HG03060 (cell line): ENCODE results near the gene SPX.

Experiments used
- ATAC-seq: cut with Tn5 transposase; IDR thresholded peaks from one replicate; pipeline ENCODE4 v1.9.1; 2021; ENCODE audit warnings: low read depth, moderate number of reproducible peaks; ENCODE audit not compliant: unreplicated experiment

SPX gene

DNA sequence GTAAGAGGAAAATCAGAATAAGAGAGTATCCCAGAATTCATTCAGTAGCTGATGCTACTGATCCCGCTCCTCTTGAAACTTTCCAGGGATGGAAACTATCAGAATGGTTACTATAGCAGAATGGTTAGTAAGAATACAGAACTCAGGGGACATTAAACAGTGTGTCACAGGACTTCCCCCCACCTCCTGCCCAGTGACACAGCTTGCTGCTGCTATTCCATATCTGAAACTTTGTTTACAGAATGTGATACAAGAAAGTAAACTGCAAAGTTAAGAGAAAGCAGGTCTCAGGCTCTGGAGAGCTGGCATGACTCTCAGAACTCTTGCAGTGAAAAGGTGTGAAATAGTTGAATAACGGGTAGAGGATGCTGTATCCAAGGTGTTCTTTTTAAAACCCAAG, 3.4 kb downstream of the SPX start:
- no peak for ATAC-seq

DNA sequence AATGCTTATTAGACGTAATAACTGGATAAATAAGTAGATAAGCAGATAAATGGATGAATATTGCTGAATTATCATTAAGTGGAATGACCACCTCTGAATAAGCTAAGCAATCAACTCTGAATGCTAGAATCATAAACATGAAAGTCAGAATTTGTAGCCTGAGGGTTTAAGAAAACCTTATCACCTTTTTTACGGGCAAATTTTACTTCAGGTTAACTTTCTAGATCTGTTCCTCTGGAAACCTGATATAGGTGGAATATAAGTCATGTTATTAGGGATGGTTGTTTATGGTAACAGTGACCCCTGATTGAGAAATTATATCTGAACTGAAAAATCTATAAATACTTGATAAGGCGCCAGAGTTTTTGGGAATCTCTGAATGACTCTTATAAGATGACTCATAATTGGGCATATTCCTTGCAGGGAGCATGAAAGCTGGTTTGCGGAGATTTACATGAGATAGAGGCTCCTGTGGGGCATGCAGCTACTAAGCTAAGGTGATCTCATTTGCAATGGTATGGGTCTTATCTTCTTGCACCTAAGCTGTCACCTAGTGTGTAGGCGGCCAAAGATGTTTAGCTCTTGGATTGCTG, 12.1 kb downstream of the SPX start:
- no peak for ATAC-seq

DNA sequence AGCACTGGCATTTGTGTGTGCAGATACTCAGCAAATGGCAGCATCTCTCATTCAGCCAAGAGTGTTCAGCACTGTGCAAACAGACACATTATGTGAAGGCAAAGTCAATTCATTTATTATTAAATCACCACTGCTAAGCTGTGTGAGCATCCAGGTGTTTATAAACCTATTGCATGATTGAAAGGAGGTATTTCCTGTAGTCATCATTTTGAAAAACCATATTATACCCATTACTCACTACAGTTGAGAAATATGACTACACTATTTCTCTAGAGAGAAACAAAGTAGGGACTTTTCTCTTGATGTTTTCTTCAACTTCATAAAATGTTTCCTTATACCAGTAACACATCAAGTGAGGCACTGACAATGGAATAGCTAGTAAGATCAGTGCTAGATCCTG, 13.7 kb downstream of the SPX start:
- ATAC-seq, result no peak

DNA sequence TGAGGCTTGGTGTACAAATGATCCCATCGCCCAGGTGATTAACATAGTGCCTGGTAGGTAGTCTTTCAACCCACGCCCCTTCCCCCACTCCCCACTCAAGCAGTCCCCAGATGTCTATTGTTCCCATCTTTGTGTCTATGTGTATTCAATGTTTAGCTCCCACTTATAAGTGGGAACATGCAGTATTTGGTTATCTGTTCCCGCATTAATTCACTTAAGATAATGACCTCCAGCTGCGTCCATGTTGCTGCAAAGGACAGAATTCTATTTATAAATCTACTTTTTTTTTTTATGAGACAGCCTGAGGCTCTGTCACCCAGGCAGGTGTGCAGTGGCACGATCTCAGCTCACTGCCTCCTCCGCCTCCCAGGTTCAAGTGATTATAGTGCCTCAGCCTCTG, 15.7 kb downstream of the SPX start:
- no peak for ATAC-seq

DNA sequence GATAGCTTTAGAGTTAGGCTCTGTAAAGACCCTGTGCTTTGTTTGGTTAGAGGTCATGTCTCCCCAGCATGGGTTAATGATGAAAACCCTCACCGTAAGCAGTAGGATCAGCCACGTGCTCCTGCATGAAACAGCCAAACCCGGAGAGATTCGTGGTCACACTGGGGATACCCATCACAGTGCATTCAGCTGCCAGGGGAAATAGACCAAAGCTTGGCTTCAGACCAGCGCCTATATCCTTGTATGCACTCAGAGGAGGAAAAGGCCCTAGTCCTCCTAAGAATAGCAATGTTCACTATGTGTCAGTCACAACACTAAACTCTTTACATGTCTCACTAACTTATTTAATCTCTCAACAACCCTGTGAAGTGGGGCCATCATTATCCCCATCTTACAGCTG, 16.3 kb downstream of the SPX start:
- ATAC-seq, result no peak

DNA sequence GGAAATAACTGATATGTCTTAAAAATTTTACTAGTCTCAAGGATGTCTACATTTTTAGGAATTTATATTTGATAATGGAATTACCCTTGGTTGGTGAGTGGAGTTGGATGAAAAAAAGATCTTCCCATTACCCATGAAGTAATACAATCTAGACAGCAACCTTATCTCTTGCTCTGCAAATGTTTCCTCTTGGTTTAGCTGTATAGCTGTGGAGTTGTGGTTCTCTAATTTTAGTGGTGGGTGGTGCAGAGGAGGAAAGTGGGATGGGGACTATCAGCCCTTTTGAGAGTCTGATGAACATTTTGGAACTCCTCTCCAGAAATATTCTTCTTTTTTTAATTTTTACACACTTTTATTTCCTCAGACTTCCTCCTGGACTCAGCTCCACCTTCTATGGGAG, 17.1 kb downstream of the SPX start:
- no peak for ATAC-seq

DNA sequence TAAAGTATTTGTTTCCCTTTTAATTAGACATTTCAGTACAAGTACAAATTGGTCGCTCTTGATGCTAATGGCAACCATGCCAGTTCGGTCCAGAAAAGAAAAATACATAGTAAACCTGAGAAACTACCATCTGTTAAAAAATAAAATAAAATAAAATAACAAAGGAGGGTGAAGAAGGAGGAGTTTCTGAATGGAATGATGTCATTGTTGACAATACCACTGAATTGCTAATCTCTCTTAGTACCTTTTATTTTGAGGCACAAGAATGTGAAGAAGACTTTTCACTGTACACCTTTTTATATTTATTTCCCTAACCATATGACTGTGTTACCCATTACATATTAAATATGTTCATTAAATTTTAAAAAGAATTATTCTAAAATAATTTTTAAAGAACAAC, 19.5 kb downstream of the SPX start:
- no peak for ATAC-seq

DNA sequence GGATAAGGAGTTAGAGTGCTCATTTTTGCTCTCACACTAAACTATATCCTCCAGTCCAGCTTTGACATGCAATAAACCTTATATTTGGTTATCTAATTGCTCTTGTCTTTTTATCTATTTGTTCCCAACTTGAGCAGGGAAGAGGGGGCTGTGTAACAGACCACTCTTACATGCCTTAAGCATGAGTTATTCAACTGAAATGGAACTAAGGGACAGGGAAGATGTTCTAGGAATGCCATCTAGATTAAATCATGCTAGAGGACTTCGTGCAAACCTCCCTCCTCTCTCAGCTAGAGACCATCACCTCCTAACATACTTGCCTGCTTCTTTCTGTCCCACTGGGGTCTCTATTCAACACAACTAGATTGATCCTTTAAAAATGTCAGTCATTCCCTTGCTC, 20.6 kb downstream of the SPX start:
- no peak for ATAC-seq

DNA sequence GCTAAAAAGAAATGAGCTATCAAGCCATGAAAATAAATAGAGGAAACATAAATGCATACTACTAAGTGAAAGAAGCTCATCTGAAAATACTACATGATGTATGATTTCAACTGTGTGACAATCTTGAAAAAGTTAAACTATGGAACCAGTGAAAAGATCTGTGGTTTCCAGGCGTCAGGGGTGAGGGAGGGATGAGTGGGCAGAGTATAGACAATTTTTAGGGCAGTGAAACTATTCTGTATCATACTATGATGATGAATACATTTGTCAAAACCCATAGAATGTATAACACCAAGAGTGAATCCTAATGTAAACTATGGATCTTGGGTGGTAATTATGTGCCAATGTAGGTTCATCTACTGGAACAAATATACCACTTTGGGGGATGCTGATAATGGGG, 21.3 kb downstream of the SPX start:
- ATAC-seq, result no peak

DNA sequence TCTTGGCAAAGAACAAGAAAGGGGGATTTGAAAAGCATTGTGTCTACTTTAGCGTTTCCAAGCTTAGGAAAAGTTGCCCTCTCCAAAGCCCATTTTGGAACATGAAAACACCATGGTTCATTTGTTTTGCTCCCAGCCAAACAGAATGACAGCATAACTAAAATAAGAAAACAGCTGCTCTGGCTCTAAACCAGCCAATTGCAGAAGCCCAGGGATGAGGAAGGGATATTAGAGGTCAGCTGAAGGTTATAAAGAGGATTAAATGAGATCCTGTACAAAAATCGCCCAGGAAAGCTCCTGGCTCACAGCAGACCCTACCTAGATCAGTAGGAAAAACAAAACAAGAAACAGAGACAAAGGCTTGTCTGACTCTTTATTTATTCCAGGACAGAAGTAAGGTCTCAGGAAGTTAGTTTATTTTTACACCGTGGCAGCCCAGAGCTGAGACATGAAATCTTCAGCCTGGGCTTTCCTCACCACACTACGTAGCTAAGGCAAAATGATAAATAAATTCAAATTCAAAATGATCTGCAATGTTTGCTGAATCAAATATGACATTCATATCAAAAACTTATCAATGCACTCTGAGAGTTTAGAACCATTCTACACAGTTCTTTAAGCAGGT, 25.9 kb downstream of the SPX start:
- ATAC-seq, result no peak

DNA sequence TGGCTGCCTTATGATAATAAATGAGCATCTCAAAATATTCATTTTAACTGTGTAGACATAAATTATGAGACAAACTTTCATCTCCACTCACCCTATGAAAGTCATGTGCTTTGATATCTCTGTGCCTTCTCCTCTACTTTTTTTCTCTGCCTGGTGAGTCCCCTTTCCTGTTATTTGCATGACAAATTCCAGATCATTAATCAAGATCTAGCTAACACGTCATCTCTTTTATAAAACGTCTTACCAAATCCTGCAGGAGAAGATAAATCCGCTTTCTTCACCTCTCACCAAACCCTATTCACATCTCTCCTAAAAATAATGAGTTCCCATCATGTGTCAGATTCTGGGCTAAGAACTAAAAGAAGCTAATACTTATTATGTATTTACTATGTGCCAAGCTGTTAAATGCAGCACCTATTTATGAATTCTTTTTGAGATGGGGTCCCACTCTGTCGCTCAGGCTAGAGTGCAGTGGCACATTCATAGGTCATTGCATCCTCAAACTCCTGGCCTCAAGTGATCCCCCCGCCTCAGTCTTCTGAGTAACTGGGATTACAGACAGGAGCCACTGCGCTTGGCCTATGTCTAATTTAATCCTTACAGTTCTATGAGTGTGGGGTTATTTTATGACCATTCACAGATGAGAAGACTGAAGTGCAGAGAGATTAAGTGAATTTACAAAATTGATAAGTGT, 26.7 kb downstream of the SPX start:
- ATAC-seq, result no peak

DNA sequence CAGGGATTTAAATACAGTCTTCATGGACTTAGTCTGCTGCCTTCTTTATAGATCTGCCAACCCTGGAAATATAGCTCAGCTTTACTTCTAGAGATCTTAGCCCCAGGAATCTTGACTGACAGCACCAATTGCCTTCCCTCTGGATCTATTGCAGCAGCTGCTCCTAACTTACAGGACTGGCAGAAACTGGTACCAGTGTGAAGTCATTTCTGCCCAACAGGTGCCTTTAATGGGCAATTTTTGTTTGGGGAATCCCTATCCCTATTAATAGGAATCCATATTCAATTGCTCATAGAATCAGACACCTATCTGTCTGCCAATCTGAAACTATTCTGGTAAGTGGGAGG, 27.2 kb downstream of the SPX start:
- no peak for ATAC-seq

DNA sequence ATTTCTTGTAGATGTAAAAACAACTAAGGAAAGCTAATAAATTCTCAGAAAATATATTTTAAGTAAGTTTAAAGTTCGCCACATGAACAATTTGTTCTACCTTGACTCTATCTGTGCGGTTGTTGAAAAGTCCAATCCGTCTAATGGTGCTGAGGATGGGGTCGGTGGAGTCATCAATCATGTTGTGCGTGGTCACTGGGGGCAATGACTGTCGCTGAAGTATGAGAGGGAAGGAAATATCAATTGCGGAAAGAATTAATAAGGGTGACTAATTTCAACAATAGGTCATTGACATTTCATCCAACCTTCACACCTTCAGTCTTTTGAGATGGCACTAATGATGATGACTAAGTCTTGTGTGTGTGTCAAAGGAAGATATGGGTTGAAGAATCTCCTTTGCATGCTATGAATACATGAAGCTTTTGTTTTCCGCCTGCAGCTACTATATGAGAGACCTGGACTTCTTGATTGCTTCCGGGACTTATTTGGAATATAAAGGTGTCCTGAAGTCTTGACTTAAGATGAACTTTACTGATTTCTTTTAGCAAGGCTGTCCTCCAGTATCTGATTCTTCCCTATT, 32.1 kb downstream of the SPX start:
- ATAC-seq, result no peak

DNA sequence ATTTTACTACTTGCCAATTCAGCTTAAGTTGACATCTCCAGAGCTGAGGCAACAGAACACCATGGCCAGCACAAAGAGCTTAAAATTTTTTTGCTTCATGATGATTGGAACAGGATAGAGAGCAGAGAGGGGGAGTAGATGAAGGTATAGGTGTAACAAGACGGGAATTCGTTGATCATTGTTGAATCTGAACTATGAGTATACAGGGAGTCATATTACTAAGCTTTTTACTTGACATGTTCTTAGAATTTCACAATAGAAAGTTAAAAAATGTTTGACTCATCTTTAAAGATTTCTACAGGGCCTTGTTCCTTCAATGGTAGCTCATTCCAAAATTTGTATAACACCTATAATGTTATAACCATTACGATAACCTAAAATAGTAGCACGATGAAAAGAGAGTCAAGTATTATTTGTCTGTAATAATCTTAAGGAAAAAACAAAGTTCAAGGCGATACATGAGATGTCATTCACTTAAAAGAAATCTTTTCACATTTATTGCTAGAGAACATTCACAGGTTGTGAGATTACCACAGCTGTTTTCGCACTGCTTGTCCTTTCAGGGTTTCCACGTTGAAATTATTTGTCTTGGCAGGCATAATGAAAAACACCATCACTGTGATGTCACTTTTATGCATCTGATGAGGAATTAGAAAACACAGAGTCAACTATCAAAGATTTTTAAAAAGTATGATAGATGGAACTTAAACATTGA, 33.9 kb downstream of the SPX start:
- no peak for ATAC-seq

DNA sequence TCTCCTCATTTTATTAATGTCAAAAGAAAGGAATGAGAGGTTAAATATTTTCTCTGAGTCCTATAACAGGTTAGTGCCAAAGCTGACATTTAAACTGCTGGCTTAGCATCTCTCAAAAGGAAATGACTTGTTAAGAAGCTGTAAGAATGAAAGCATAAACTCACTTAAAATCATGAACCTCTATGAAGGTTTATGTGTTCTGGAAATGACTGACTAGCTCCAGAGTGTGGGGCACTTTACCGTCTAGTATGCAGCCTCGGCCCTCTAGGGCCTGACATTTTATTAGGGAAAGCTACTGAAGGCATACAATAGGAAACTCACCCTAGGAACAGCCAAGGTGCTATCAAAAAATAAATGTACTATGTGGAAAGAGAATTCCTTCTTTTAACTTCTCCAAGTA, 35.1 kb downstream of the SPX start:
- no peak for ATAC-seq

DNA sequence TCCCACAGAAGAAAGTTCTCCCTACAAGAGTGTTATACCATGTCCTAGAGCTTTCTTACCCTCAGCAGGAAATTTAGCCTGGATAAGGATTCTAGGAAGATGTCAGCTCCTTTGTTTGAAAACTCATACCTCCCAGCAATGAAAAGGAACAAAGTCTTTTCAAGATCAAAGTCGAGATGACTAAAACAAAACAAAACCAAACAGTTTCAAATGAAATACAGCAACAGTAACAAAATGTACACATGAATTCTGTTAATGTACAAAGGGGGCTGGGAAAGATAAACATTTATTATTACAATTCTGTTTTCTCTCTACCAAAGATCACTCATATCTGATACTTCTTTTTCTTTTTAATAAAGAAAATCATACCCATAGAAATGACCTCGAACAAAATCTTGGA, 36.8 kb downstream of the SPX start:
- no peak for ATAC-seq

DNA sequence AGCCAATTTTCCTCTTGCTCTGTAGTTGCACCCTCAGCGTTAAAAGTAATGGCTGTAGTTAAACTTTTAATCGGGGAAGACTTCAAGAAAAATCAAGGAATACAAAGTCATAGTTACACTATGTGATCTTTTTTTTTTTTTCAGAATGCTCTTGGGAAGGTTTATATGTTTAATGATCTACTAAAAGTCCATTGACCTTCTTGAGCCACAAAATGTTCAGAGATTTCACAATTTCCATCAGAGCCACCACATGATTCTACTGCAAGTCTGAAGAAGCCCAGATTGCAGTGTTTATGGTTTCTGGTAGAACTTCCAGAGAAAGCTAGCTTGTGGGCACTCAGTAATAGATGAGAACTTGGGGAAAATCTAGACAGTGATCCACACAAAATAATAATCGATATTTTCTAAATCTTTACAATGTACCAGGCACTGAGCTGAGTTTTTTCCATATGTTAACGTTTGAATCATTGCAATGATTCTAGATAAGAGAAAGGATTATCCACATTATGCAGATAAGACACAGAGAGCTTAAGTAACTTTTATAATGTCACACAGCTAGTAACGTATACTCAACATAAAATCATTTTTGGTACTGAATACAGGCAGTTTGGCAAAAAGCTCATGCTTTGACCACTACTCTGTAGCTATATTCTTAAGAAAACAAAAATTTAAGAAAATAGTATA, 40.3 kb downstream of the SPX start:
- ATAC-seq, result no peak

DNA sequence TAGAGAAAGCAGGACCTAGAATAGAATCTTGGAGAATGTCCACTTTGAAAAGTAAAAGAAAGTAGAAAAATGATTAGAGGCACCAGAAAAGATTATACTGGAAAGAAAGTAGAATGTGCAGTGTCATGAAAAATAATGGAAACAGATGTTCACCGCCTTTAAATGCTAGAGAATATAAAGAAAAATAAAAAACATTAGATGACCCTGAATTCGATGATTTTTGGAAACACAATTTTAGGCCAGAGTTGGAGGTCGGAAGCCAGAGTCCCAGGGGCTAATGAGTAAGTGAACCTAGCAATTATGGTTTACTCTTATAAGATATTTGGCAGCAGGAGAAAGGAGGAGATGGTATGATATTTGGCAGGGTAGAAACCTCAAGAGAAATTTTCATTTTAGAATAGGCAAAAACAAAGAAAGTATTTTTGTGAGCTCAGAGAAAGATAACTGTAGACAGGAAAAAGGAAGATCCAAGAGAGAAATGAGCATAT, 40.9 kb downstream of the SPX start:
- no peak for ATAC-seq

DNA sequence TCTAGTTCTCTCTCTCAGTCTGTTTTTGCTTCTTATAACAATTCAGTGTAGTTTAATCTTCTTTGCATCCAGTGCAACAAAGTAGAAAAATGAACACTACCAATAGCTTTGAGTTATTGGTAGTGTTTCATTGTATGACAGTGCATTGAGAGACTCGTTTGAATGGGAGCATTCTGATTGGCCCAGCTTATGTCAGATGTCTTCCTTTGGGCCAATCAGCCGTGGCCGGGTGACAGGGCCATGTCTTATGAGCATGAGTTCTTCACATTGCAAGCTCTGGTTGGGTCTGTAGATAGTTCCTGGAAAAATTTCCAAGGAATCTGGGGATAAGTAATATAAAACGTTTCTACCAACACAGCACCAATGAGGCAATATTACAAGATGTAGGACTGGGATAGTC, 42.0 kb downstream of the SPX start:
- no peak for ATAC-seq

DNA sequence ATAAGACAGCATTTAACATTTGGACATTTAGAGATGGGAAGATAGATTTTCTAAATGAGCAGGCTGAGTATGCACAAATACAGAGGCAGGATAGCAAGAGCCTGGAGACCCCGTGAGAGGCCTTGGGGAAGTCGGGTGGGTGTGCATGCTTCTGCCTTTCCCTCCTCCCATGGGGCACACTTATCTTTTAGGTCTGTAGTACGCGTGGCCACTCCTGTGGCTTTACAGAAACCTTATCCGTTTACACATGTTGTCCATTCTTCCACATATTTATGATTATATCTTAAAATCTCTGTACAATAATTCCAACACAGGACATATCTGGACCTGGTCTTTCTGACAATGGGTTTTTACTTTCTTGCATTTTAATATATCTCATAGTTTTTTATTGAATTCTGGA, 45.0 kb downstream of the SPX start:
- ATAC-seq, result no peak
